Chondrocyte (in vitro differentiated cells): ENCODE results near the gene SORBS2. TPM values are rescaled to one million over a fixed set of nuclear protein-coding genes. Genes with fewer than 3 reads are reported as not detected.

Source experiments
- DNase-seq: peaks from one replicate; pipeline ENCODE4 v3.0.0; 2021; ENCODE audit warnings: mixed read lengths, low spot score
- H3K27ac Mint-ChIP-seq: one replicate; pipeline ENCODE4 v1.8.0; 2021; ENCODE audit warnings: mild to moderate bottlenecking, moderate library complexity, mixed read lengths; ENCODE audit not compliant: unreplicated experiment
- H3K27me3 Mint-ChIP-seq: 2 replicates; pipeline ENCODE4 v1.8.0; 2021; ENCODE audit warnings: low read depth, mixed read lengths
- H3K36me3 Mint-ChIP-seq: 2 replicates; pipeline ENCODE4 v1.8.0; 2021; ENCODE audit warnings: low read depth, mixed read lengths
- H3K4me1 Mint-ChIP-seq: 2 replicates; pipeline ENCODE4 v1.8.0; 2021; ENCODE audit warnings: low read depth, mild to moderate bottlenecking, mixed read lengths
- H3K4me3 Mint-ChIP-seq: one replicate; pipeline ENCODE4 v1.8.0; 2021; ENCODE audit warnings: mild to moderate bottlenecking, moderate library complexity, mixed read lengths; ENCODE audit not compliant: unreplicated experiment
- H3K9me3 Mint-ChIP-seq: 2 replicates; pipeline ENCODE4 v1.8.0; 2021; ENCODE audit warnings: low read depth, mixed read lengths
- CTCF ChIP-seq: fragments of 200-600 bp; sonication (generic); IDR thresholded peaks from 2 replicates; pipeline ENCODE4 v1.5.0; 2021; ENCODE audit warnings: antibody characterized with exemption, mild to moderate bottlenecking, moderate library complexity
- total RNA-seq: library from RNA; stranded (reverse); gene quantifications from 3 replicates; pipeline ENCODE4 v1.2.1, GENCODE V29; 2021

SORBS2 gene
- total RNA-seq, 1 donor from 2014 or later = 104 TPM

- no peaks in the 10 kb centered on the region for H3K27me3 Mint-ChIP-seq
- no peak overlapping the region for H3K27ac Mint-ChIP-seq
- TF ChIP-seq CTCF = no peak
- H3K4me3 Mint-ChIP-seq = no peak overlapping the region
- no peak for DNase-seq
- H3K9me3 Mint-ChIP-seq = no peaks in the 10 kb centered on the region
- no peaks in the 10 kb centered on the region for H3K36me3 Mint-ChIP-seq
- peaks cover under 1% of the 10 kb centered on the region for H3K4me1 Mint-ChIP-seq
Observed at GRCh38 chr4:185838104-185838452, 26.1 kb upstream of the SORBS2 start.

GRCh38 chr4:185837415-185838103 is 25.6 kb upstream of the SORBS2 start:
- Mint-ChIP-seq H3K4me3 (no peak overlapping the region), H3K36me3 (no peaks in the 10 kb centered on the region), H3K4me1 (peaks cover 6% of the 10 kb centered on the region), H3K9me3 (no peaks in the 10 kb centered on the region), H3K27me3 (no peaks in the 10 kb centered on the region), H3K27ac (peak overlapping the region; percentile 39)
- no peak for TF ChIP-seq CTCF
- DNase-seq = no peak

- H3K4me3 Mint-ChIP-seq = no peak overlapping the region
- no peaks in the 10 kb centered on the region for H3K27me3 Mint-ChIP-seq
Observed at GRCh38 chr4:185836241-185837084, 24.5 kb upstream of the SORBS2 start.

GRCh38 chr4:185835814-185836213 is 23.8 kb upstream of the SORBS2 start:
- H3K36me3 Mint-ChIP-seq = no peaks in the 10 kb centered on the region
- H3K4me1 Mint-ChIP-seq = peaks cover 11% of the 10 kb centered on the region
- no peak for TF ChIP-seq CTCF
- H3K27me3 Mint-ChIP-seq = no peaks in the 10 kb centered on the region
- peaks cover 2% of the 10 kb centered on the region for H3K9me3 Mint-ChIP-seq
- DNase-seq = no peak
- H3K27ac Mint-ChIP-seq = peak overlapping the region; percentile 11
- H3K4me3 Mint-ChIP-seq = no peak overlapping the region

More at GRCh38 chr4:185836241-185837084, 24.5 kb upstream of the SORBS2 start:
- Mint-ChIP-seq H3K27ac (peak overlapping the region; percentile 67), H3K4me1 (peaks cover 7% of the 10 kb centered on the region), H3K36me3 (no peaks in the 10 kb centered on the region), H3K9me3 (no peaks in the 10 kb centered on the region)
- no peak for TF ChIP-seq CTCF
- DNase-seq = no peak

- no peak for TF ChIP-seq CTCF
- DNase-seq = no peak
- Mint-ChIP-seq H3K4me3 (no peak overlapping the region), H3K27me3 (no peaks in the 10 kb centered on the region), H3K4me1 (peaks cover 14% of the 10 kb centered on the region), H3K9me3 (peaks cover 2% of the 10 kb centered on the region), H3K27ac (no peak overlapping the region), H3K36me3 (no peaks in the 10 kb centered on the region)
Observed at GRCh38 chr4:185835336-185835735, 23.3 kb upstream of the SORBS2 start.
